Aorta (tissue), 5 donors: ENCODE measurements around the gene REEP1. TPM values are rescaled to one million over a fixed set of nuclear protein-coding genes. Genes with fewer than 3 reads are reported as not detected.

Experiments used
- ATAC-seq: fragments of 200-7000 bp; cut with Tn5 transposase; one replicate; pipeline ENCODE4 v1.9.1; 2022; ENCODE audit warnings: moderate library complexity; ENCODE audit not compliant: low FRiP score
- DNase-seq, 2 donors: peaks; one replicate each; pipeline ENCODE4 v3.0.0-alpha.2; 2020
- H3K27ac ChIP-seq, 2 donors: one replicate each; pipeline ENCODE4 v1.5.1; 2013; ENCODE audit warnings: low read length in 2 of 2, mild to moderate bottlenecking in 2 of 2, moderate library complexity in 2 of 2, control low read depth in 1 of 2, inconsistent platforms in 1 of 2, low read depth in 1 of 2
- H3K27me3 ChIP-seq, 2 donors: one replicate each; pipeline ENCODE4 v1.6.1; 2013; ENCODE audit warnings: control low read depth in 1 of 2, low read length in 1 of 2, mild to moderate bottlenecking in 1 of 2, moderate library complexity in 1 of 2; ENCODE audit not compliant: insufficient read depth in 2 of 2, control insufficient read depth in 1 of 2
- H3K36me3 ChIP-seq, 2 donors: one replicate each; pipeline ENCODE4 v1.6.1; 2013; ENCODE audit warnings: control low read depth in 1 of 2, low read length in 1 of 2, mild to moderate bottlenecking in 1 of 2; ENCODE audit not compliant: insufficient read depth in 2 of 2, control insufficient read depth in 1 of 2
- H3K4me1 ChIP-seq, 2 donors: one replicate each; pipeline ENCODE4 v1.6.1; 2013; ENCODE audit warnings: low read length in 2 of 2, control low read depth in 1 of 2, mild to moderate bottlenecking in 1 of 2, moderate library complexity in 1 of 2; ENCODE audit not compliant: insufficient read depth in 2 of 2, control insufficient read depth in 1 of 2
- H3K4me3 ChIP-seq, 2 donors: one replicate each; pipeline ENCODE4 v1.5.1; 2013; ENCODE audit warnings: low read length in 2 of 2, control low read depth in 1 of 2, mild to moderate bottlenecking in 1 of 2
- H3K9me3 ChIP-seq: one replicate; pipeline ENCODE4 v1.6.1; 2013; ENCODE audit warnings: mild to moderate bottlenecking, low read length; ENCODE audit not compliant: control insufficient read depth
- WGBS, 2 donors: extraction: QIAGEN DNeasy Blood & Tissue Kit; methylation state at CpG; one replicate each; pipeline ENCODE4 v1.1.7; 2013; 5-methylcytosine and 5-hydroxymethylcytosine counted together
- intact Hi-C, 2 donors: fragments of 100-400 bp; cut with DNase I; formaldehyde crosslinking; loops; one replicate each; pipeline versions ENCODE4 v1.14.2 to v1.15.0; 2022
- polyA plus RNA-seq, 2 donors: library from polyadenylated mRNA; stranded (reverse); fragments of 200-250 nt; gene quantifications; one replicate each; pipeline ENCODE4 v1.2.3, GENCODE V29; 2013
- total RNA-seq, 2 donors: library from RNA; stranded (reverse); fragmentation: NEBNext Ultra II Directional; extraction: Animal tissue kit (Norgen Biotek cat#: 25700); gene quantifications; one replicate each; pipeline ENCODE4 v1.2.1, GENCODE V29; 2021
- donor health status: healthy with polysubstance abuse.
- donor health status: Bipolar disorder and iron deficiency.
- donor health status: DM: no; HTN: no; CAD: no.
- donor health status: DM: no; HTN: no; CAD: no.
- donor health status: DM: yes; HTN: yes; CAD: no.

The REEP1 gene
- total and polyA plus RNA-seq, 4 donors, result 4.5 to 36.3 (median 10.5) TPM

DNA sequence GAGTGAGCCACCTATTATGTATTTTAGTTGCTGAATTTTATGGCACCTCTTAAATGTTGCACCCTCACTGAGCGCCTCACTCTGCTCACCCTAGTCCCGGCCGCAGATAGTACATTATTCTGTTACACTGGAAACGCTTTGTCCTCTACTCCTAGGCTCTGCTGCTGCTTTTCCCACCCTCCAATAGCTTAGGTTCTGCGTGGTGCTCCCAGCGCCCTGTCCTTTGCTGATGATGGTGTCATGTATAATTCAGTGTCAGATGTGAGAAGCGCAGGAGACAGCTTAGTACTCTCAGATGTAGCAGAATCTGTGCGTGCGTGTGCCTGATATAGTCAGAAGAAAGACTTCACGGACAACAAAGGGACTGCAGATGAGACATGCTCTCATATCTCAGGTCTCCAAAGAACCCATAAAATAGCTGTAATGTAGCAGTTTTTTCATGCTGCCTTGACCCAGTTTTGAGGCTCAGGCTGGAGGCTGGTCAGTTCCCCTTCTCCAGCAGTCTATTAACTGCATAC is 1.4 kb upstream of the REEP1 start:
- Histone ChIP-seq H3K27ac (no peak overlapping the region), H3K27me3 (no peaks in the 10 kb centered on the region), H3K9me3 (no peaks in the 10 kb centered on the region), H3K4me1 (no peaks in the 10 kb centered on the region), H3K36me3 (no peaks in the 10 kb centered on the region), H3K4me3 (no peak overlapping the region)
- WGBS, 2 donors, result 71 to 77% methylated on average over 10 of the region's 10 CpGs
- ATAC-seq (no peak), DNase-seq (no peak)
- intact Hi-C loops, result no loop called here

DNA sequence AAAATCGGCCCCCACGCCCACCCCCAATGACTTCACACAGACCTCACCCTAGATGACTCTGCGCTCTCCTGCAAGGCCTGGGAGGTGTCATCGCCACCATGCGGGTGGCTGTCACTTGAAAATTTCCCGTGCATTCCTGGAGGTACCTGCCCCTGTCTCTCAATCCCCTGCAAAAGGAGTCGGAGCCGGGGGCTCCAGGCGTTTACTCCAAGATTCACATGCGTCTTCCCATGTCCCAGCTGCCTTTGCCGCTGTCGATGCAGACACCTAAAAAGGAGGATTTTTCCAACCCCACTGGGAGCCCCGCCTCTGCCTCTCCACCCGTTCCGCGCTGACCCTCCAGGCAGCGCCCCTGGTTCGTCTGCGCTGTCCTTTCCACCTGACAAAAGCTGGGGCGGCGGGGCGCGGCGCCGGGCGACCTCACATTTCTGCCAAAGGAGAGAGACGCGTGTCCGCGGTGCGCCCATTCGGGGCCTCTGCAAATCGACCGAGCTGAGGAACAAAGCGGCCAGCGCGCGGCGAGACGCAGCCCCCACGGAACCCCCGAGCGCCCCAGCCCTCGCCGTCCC is 667 bp downstream of the REEP1 start:
- H3K4me1 ChIP-seq, result no peaks in the 10 kb centered on the region
- H3K4me3 ChIP-seq, result peak overlapping the region; percentile 85 to 94
- no peak overlapping the region for H3K27ac ChIP-seq
- WGBS, 2 donors, result 1 to 2% methylated on average over 42 to 45 of the region's 45 CpGs
- no peak for ATAC-seq
- no peaks in the 10 kb centered on the region for H3K9me3 ChIP-seq
- no peaks in the 10 kb centered on the region for H3K36me3 ChIP-seq
- no peaks in the 10 kb centered on the region for H3K27me3 ChIP-seq
- no peak for DNase-seq
- intact Hi-C loops, result no loop called here

DNA sequence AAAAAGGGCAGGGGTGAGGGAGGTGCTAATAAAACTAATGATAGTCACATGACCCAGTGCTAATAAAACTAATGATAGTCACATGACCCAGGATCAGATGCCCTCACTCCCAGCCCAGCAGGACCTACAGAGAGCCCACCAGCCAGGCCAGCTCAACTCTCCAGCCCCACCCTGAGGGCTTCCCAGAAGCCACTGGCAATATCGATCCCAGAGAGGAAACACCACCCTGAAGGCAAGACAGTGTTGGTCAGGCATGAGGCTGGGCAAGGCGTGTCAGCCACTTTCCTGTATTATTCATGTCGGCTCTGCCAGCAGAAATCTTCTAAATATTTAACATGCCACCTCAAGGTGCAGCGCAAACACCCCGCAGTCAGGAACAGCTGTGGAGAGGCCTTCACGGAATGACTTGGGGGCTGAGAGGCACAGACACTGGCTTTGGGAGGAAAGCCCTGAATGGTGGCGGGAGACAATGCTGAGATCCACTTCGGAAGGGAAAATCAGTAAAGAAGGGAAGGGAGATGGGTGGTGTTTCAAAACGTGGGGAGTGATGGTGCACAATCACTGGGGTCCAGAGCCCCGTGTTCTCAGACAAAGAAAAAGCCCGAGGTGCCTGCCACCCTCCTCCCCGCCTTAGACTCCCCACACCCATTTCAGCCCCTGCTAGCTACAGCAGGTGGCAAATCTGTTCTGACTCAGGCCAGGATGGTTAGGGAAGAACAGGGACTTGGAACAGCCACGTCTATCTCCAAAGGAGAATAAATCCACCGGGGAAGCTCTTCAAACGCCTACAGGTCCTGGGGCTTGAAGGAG is 1.4 kb downstream of the REEP1 start:
- no peak for DNase-seq
- intact Hi-C loops, result no loop called here
- peak overlapping the region; percentile 85 to 94 for H3K4me3 ChIP-seq
- no peaks in the 10 kb centered on the region for H3K9me3 ChIP-seq
- no peaks in the 10 kb centered on the region for H3K4me1 ChIP-seq
- H3K36me3 ChIP-seq, result no peaks in the 10 kb centered on the region
- no peak for ATAC-seq
- H3K27ac ChIP-seq, result no peak overlapping the region
- no peaks in the 10 kb centered on the region for H3K27me3 ChIP-seq
- 51 to 62% methylated on average over 15 of the region's 15 CpGs for WGBS, 2 donors

DNA sequence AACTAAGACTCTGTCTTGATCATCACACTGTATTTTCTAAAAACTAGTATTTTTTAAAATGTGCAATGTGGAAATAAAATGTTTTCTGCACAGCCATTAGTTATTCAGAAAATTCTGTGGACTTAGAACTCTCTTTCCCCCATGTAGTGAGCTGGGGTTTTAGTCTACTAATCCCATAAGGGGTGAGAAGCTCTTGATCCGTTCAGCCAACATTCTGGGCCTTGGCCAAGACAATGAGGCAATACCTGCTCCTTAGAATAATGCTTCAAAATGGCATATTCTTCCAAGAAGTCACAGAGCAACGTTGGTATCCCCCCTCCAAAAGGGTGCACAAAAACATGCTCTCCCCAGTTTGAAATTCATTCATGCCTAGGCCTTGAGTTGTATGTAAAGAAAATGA is 4.0 kb downstream of the REEP1 start:
- ATAC-seq (no peak), DNase-seq (no peak)
- no peak overlapping the region for H3K27ac ChIP-seq
- H3K27me3 ChIP-seq, result no peaks in the 10 kb centered on the region
- no peak overlapping the region for H3K4me3 ChIP-seq
- H3K4me1 ChIP-seq, result no peaks in the 10 kb centered on the region
- no peaks in the 10 kb centered on the region for H3K36me3 ChIP-seq
- intact Hi-C loops, result no loop called here
- 30 to 49% methylated on average over 2 of the region's 2 CpGs for WGBS, 2 donors
- H3K9me3 ChIP-seq, result no peaks in the 10 kb centered on the region

DNA sequence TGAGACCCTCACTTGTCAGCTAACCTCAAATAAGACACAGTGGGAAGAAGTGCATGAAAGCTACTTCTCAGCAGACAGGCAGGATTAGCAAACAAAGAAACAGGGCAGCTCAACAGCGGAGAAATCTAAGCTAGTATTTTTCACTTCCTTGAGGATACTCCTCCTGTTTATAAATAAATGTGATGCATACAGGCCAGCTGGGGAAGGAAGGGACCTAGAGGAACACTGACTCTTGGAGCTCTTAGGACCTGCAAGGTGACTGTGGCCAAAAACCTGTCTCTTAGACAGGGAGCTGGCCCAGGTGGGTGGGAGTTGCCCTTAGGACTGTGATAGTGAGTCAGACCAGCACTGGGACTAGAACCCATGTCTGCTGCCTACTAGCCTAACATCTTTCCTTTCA is 4.8 kb downstream of the REEP1 start:
- Histone ChIP-seq H3K9me3 (no peaks in the 10 kb centered on the region), H3K27me3 (no peaks in the 10 kb centered on the region), H3K36me3 (no peaks in the 10 kb centered on the region), H3K4me1 (no peaks in the 10 kb centered on the region), H3K27ac (no peak overlapping the region), H3K4me3 (no peak overlapping the region)
- ATAC-seq (no peak), DNase-seq (no peak)
- WGBS, 2 donors, result 100% methylated on average over 1 of the region's 1 CpG
- intact Hi-C loops, result no loop called here

DNA sequence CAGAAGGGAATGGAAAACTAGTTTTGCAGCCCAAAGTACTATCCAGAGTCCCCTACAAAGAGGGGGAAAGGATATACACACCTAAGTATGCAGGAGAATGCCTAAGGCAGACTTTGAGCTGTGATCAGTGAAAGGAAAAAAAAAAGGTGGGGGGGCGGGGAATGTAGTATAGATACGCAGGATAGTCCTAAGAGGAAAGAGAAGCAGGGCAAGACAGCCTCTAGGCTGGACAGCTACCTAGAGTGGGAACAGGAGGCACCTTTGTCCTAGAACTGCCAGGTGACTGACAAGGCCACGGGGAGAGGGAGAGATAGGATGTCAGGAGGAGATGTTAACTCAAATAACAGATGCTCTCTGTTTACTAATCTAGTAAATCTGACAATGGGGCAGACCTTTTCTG is 6.0 kb downstream of the REEP1 start:
- H3K36me3 ChIP-seq, result no peaks in the 10 kb centered on the region
- 92 to 93% methylated on average over 3 of the region's 3 CpGs for WGBS, 2 donors
- no peak overlapping the region for H3K4me3 ChIP-seq
- H3K9me3 ChIP-seq, result no peaks in the 10 kb centered on the region
- H3K4me1 ChIP-seq, result no peaks in the 10 kb centered on the region
- H3K27me3 ChIP-seq, result no peaks in the 10 kb centered on the region
- DNase-seq, result no peak
- intact Hi-C loops, result no loop called here
- no peak for ATAC-seq
- no peak overlapping the region for H3K27ac ChIP-seq

DNA sequence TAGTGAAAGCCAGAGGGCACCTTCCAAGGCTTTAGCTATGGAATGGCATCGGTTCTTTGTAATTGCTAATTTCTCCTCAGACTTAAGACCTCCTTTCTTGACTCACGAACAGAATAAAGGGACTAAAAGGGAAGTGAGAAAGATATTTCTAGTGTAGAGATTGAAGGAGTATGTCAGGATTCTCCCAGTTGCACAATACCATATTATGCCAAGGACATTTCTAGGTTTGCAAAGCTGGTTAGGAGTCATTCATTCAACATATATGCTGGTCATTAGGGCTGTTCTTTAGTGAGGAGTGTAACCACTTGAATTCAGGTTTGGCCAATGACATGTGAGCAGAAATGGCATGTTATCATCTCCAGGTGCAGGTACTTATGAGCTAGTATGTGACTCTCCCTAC is 7.4 kb downstream of the REEP1 start:
- 87 to 90% methylated on average over 2 of the region's 2 CpGs for WGBS, 2 donors
- intact Hi-C loops, result no loop called here
- Histone ChIP-seq H3K27ac (no peak overlapping the region), H3K27me3 (no peaks in the 10 kb centered on the region), H3K4me3 (no peak overlapping the region), H3K4me1 (no peaks in the 10 kb centered on the region), H3K36me3 (no peaks in the 10 kb centered on the region), H3K9me3 (no peaks in the 10 kb centered on the region)
- ATAC-seq (no peak), DNase-seq (no peak)

DNA sequence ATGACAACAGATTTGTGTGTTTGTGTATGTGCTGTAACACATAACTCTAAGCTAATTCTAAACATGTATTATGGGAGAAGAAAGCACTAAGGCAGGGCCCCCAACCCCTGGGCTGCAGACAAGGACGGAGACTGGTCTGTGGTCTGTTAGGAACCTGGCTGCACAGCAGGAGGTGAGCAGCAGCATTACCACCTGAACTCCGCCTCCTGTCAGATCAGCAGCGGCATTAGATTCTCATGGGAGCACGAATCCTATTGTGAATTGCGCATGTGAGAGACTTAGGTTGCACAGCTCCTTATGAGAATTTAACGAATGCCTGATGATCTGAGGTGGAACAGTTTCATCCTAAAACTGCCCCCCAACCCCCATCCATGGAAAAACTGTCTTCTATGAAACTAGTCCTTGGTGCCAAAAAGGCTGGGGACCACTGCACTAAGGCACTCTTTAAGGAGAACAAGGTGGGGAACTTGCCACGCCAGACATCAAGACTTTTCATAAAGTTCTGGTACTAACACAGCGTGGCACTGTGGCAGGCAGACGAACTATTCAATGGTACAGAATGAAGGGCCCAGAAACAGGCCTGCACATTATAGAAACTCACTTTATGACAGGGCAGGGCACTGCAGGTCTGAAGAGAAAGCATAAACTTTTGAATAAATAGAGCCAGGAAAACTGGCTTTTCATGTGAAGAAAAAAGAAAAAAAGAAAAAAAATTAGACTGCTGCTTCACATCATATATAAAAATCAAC is 14.0 kb downstream of the REEP1 start:
- whole genome bisulfite sequencing, 2 donors, result 86 to 92% methylated on average over 9 of the region's 9 CpGs
- no peaks in the 10 kb centered on the region for H3K4me1 ChIP-seq
- H3K36me3 ChIP-seq, result no peaks in the 10 kb centered on the region
- H3K27me3 ChIP-seq, result no peaks in the 10 kb centered on the region
- no peak for ATAC-seq
- no peaks in the 10 kb centered on the region for H3K9me3 ChIP-seq
- no peak overlapping the region for H3K4me3 ChIP-seq
- intact Hi-C loops, result no loop called here
- no peak overlapping the region for H3K27ac ChIP-seq
- no peak for DNase-seq
